ENCODE data around the gene SPG7.

The SPG7 gene

GRCh38 chr16:89467382-89467781 lies 40.8 kb upstream of the SPG7 start:
- no peak overlapping the region for H3K4me3 ChIP-seq (ENCODE audit: low read length)
- no peak for TF ChIP-seq CTCF (IDR thresholded peaks at IDR 0.05; ENCODE audit: insufficient read depth, low read depth, low read length, missing control alignments)
- DNase-seq (ENCODE audit: low read depth), result no peak

- DNase-seq (ENCODE audit: low read depth), result no peak
- no peak for TF ChIP-seq CTCF (IDR thresholded peaks at IDR 0.05; ENCODE audit: insufficient read depth, low read depth, low read length, missing control alignments)
- no peak overlapping the region for H3K4me3 ChIP-seq (ENCODE audit: low read length)
Observed at GRCh38 chr16:89472711-89473075, 35.5 kb upstream of the SPG7 start.

GRCh38 chr16:89473136-89473712 lies 35.0 kb upstream of the SPG7 start:
- DNase-seq (ENCODE audit: low read depth), result no peak
- TF ChIP-seq CTCF (IDR thresholded peaks at IDR 0.05; ENCODE audit: insufficient read depth, low read depth, low read length, missing control alignments), result no peak
- H3K4me3 ChIP-seq (ENCODE audit: low read length), result no peak overlapping the region

- H3K4me3 ChIP-seq (ENCODE audit: low read length), result no peak overlapping the region
- DNase-seq (ENCODE audit: low read depth), result peak; percentile 82
- no peak for TF ChIP-seq CTCF (IDR thresholded peaks at IDR 0.05; ENCODE audit: insufficient read depth, low read depth, low read length, missing control alignments)
Observed at GRCh38 chr16:89473791-89474414, 34.3 kb upstream of the SPG7 start.

GRCh38 chr16:89475144-89475543 lies 33.1 kb upstream of the SPG7 start:
- DNase-seq (ENCODE audit: low read depth), result no peak
- no peak overlapping the region for H3K4me3 ChIP-seq (ENCODE audit: low read length)
- TF ChIP-seq CTCF (IDR thresholded peaks at IDR 0.05; ENCODE audit: insufficient read depth, low read depth, low read length, missing control alignments), result no peak

GRCh38 chr16:89476379-89476778 lies 31.8 kb upstream of the SPG7 start:
- DNase-seq (ENCODE audit: low read depth), result peak; percentile 99
- TF ChIP-seq CTCF (IDR thresholded peaks at IDR 0.05; ENCODE audit: insufficient read depth, low read depth, low read length, missing control alignments), result no peak
- peak overlapping the region; percentile 25 for H3K4me3 ChIP-seq (ENCODE audit: low read length)

GRCh38 chr16:89476811-89477261 lies 31.4 kb upstream of the SPG7 start:
- TF ChIP-seq CTCF (IDR thresholded peaks at IDR 0.05; ENCODE audit: insufficient read depth, low read depth, low read length, missing control alignments), result no peak
- DNase-seq (ENCODE audit: low read depth), result peak; percentile 86
- peak overlapping the region; percentile 19 for H3K4me3 ChIP-seq (ENCODE audit: low read length)
